ENCODE data around the gene PIGU. TPM values are rescaled to one million over a fixed set of nuclear protein-coding genes. Genes with fewer than 3 reads are reported as not detected.

Gene PIGU
- polyA plus RNA-seq, 1 donor from 2014 or later, result 35.8 TPM

GRCh38 chr20:34559311-34560140, 117.4 kb downstream of the PIGU start:
- no peaks in the 10 kb centered on the region for H3K79me2 ChIP-seq (replicated peaks; ENCODE audit: insufficient read depth, low read length)
- H3K36me3 ChIP-seq (ENCODE audit: insufficient read depth, low read length), result no peaks in the 10 kb centered on the region
- H3K9me3 ChIP-seq (ENCODE audit: low read length), result no peaks in the 10 kb centered on the region
- no peak overlapping the region for H2AFZ ChIP-seq (ENCODE audit: low read depth, low read length)
- H3K9ac ChIP-seq (ENCODE audit: low read length), result no peak overlapping the region
- H3K4me2 ChIP-seq (ENCODE audit: low read length), result no peak overlapping the region
- H3K27me3 ChIP-seq (ENCODE audit: insufficient read depth, low read depth, low read length), result no peaks in the 10 kb centered on the region
- no peak overlapping the region for H3K27ac ChIP-seq (ENCODE audit: low read length)
- H3F3A ChIP-seq (ENCODE audit: insufficient read depth, low read length, poor library complexity, severe bottlenecking), result no peaks in the 10 kb centered on the region
- no peak for TF ChIP-seq EZH2 (IDR thresholded peaks at IDR 0.05; ENCODE audit: borderline replicate concordance, insufficient read depth, low read length, poor library complexity, severe bottlenecking)
- TF ChIP-seq REST (IDR thresholded peaks at IDR 0.05; ENCODE audit: borderline replicate concordance), result no peak
- no peak for TF ChIP-seq RAD21 (conservative IDR thresholded peaks at IDR 0.05)
- TF ChIP-seq EP300 (conservative IDR thresholded peaks at IDR 0.05; ENCODE audit: poor library complexity, severe bottlenecking), result no peak
- H4K20me1 ChIP-seq (ENCODE audit: insufficient read depth), result no peaks in the 10 kb centered on the region
- peak overlapping the region; percentile 63 for H3K4me3 ChIP-seq (ENCODE audit: low read length)
- H3K9me2 ChIP-seq (ENCODE audit: insufficient read depth, low read length), result no peaks in the 10 kb centered on the region

- Histone ChIP-seq H3F3A (ENCODE audit: insufficient read depth, low read length, poor library complexity, severe bottlenecking) (no peaks in the 10 kb centered on the region), H4K20me1 (ENCODE audit: insufficient read depth) (no peaks in the 10 kb centered on the region), H3K79me2 (replicated peaks; ENCODE audit: insufficient read depth, low read length) (no peaks in the 10 kb centered on the region), H3K27ac (ENCODE audit: low read length) (peak within 1 kb of the TSS; percentile 52), H3K9ac (ENCODE audit: low read length) (peak within 1 kb of the TSS; percentile 60), H3K9me2 (ENCODE audit: insufficient read depth, low read length) (no peaks in the 10 kb centered on the region), H2AFZ (ENCODE audit: low read depth, low read length) (no peak within 1 kb of the TSS), H3K4me2 (ENCODE audit: low read length) (peak within 1 kb of the TSS; percentile 25), H3K4me3 (ENCODE audit: low read length) (peak within 1 kb of the TSS; percentile 63), H3K27me3 (ENCODE audit: insufficient read depth, low read depth, low read length) (no peaks in the 10 kb centered on the region), H3K36me3 (ENCODE audit: insufficient read depth, low read length) (no peaks in the 10 kb centered on the region), H3K9me3 (ENCODE audit: low read length) (no peaks in the 10 kb centered on the region)
- TF ChIP-seq EP300 (conservative IDR thresholded peaks at IDR 0.05; ENCODE audit: poor library complexity, severe bottlenecking) (peak; percentile 32), TAF1 (IDR thresholded peaks at IDR 0.05; ENCODE audit: low read depth) (no peak), POLR2AphosphoS5 (IDR thresholded peaks at IDR 0.05) (peak; percentile 46)
These were observed 118.3 kb downstream of the PIGU start, which contains the start of gene MAP1LC3A for GRCh38 chr20:34558320-34559218. Gene MAP1LC3A (plus strand): TSS chr20:34558718. CDS start chr20:34558869, 151 bp downstream.

- H3K9ac ChIP-seq (ENCODE audit: low read length), result peak overlapping the region; percentile 60
- no peaks in the 10 kb centered on the region for H4K20me1 ChIP-seq (ENCODE audit: insufficient read depth)
- H3K36me3 ChIP-seq (ENCODE audit: insufficient read depth, low read length), result no peaks in the 10 kb centered on the region
- H3K79me2 ChIP-seq (replicated peaks; ENCODE audit: insufficient read depth, low read length), result no peaks in the 10 kb centered on the region
- no peaks in the 10 kb centered on the region for H3F3A ChIP-seq (ENCODE audit: insufficient read depth, low read length, poor library complexity, severe bottlenecking)
- H3K9me3 ChIP-seq (ENCODE audit: low read length), result no peaks in the 10 kb centered on the region
- peak overlapping the region; percentile 52 for H3K27ac ChIP-seq (ENCODE audit: low read length)
- H3K9me2 ChIP-seq (ENCODE audit: insufficient read depth, low read length), result no peaks in the 10 kb centered on the region
- peak overlapping the region; percentile 25 for H3K4me2 ChIP-seq (ENCODE audit: low read length)
- H3K4me3 ChIP-seq (ENCODE audit: low read length), result peak overlapping the region; percentile 63
- no peak overlapping the region for H2AFZ ChIP-seq (ENCODE audit: low read depth, low read length)
- H3K27me3 ChIP-seq (ENCODE audit: insufficient read depth, low read depth, low read length), result no peaks in the 10 kb centered on the region
- TF ChIP-seq EZH2 (IDR thresholded peaks at IDR 0.05; ENCODE audit: borderline replicate concordance, insufficient read depth, low read length, poor library complexity, severe bottlenecking), result no peak
- TF ChIP-seq CTCF (IDR thresholded peaks at IDR 0.05; ENCODE audit: poor library complexity, severe bottlenecking), result no peak
- no peak for TF ChIP-seq RAD21 (conservative IDR thresholded peaks at IDR 0.05)
- TF ChIP-seq SMC3 (conservative IDR thresholded peaks at IDR 0.05; ENCODE audit: poor library complexity), result no peak
- no peak for TF ChIP-seq TAF1 (IDR thresholded peaks at IDR 0.05; ENCODE audit: low read depth)
- no peak for TF ChIP-seq REST (IDR thresholded peaks at IDR 0.05; ENCODE audit: borderline replicate concordance)
- TF ChIP-seq POLR2AphosphoS5 (IDR thresholded peaks at IDR 0.05), result no peak
- no peak for TF ChIP-seq MXI1 (conservative IDR thresholded peaks at IDR 0.05; ENCODE audit: poor library complexity, severe bottlenecking)
- no peak for TF ChIP-seq EP300 (conservative IDR thresholded peaks at IDR 0.05; ENCODE audit: poor library complexity, severe bottlenecking)
These were observed 119.0 kb downstream of the PIGU start for GRCh38 chr20:34557936-34558319.
